ENCODE measurements around the gene USP2. TPM values are rescaled to one million over a fixed set of nuclear protein-coding genes. Genes with fewer than 3 reads are reported as not detected.

The USP2 gene
- polyA plus RNA-seq, 3 donors, result 0.36 TPM; not detected in 2

DNA sequence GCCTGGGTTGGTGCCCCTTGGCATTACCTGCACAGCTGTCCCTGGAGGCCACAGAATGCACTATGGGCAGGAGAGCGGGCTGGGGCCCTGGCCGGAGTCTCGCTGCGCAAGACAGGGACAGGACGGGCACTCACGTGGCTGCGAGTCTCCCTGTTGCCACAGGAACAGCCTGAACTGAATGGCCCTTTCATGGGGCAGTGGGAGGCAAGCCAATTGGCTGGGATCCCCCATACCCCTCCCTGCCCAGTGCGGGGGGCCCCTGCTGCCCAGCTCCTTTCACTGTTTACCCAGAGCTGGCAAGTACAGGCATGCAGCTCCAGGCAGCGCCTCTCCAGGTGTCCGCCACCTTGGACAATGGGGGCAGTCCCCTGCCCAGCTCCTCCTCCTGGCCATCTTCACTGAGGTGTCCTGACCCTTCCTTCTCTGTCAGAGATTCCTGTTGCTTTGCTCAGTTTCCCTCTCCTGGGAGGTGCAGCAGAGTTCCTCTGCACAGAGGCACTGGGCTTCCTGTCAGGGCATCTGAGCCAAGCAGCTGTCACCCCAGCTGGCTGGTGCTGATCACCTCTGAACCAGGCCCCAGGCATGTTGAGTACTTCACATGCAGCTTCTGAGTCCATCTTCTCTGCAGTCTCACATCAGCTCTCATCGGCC, 5.2 kb downstream of the USP2 start:
- Histone ChIP-seq H3K4me2 (replicated peaks; ENCODE audit: extremely low read depth, low read length, poor library complexity, severe bottlenecking) (no peak overlapping the region), H3K36me3 (replicated peaks in 1 of 2; ENCODE audit: control insufficient read depth in 1 of 2, insufficient read depth in 2 of 2, low read length in 2 of 2) (no peaks in the 10 kb centered on the region), H3K27me3 (ENCODE audit: control insufficient read depth in 2 of 2, insufficient read depth in 2 of 2, low read length in 2 of 2) (peaks cover 0 to 11% of the 10 kb centered on the region in 2 donors), H3K9ac (ENCODE audit: insufficient read depth, low read length, poor library complexity, severe bottlenecking) (no peak overlapping the region), H3K79me2 (ENCODE audit: insufficient read depth, low read length) (no peaks in the 10 kb centered on the region), H2AFZ (ENCODE audit: insufficient read depth, low read depth, low read length, poor library complexity, severe bottlenecking) (no peak overlapping the region), H3K4me3 (replicated peaks in 1 of 3; ENCODE audit: low read depth in 2 of 3, low read length in 3 of 3) (no peak overlapping the region), H3K9me3 (replicated peaks in 1 of 2; ENCODE audit: control insufficient read depth in 1 of 2, insufficient read depth in 1 of 2, low read length in 2 of 2) (no peaks in the 10 kb centered on the region), H4K20me1 (ENCODE audit: insufficient read depth, low read length) (no peaks in the 10 kb centered on the region), H3K27ac (ENCODE audit: low read depth in 1 of 2, low read length in 2 of 2) (no peak overlapping the region), H3K4me1 (ENCODE audit: control insufficient read depth in 1 of 2, insufficient read depth in 2 of 2, low read length in 2 of 2) (peaks cover 6 to 7% of the 10 kb centered on the region in 2 donors)
- whole genome bisulfite sequencing (ENCODE audit: insufficient coverage), result 95% methylated on average over 11 of the region's 11 CpGs
- Mint-ChIP-seq H3K27me3 (ENCODE audit: low read depth in 3 of 3) (peaks cover 12 to 22% (median 12%) of the 10 kb centered on the region in 3 donors), H3K36me3 (no peaks in the 10 kb centered on the region), H3K27ac (no peak overlapping the region), H3K4me1 (no peaks in the 10 kb centered on the region), H3K9me3 (peaks cover 0 to 2% (median 0%) of the 10 kb centered on the region in 7 donors), H3K4me3 (no peak overlapping the region)
- DNase-seq, result peak in 1 of 3 donors; percentile 1
- no peak for TF ChIP-seq CTCF (IDR thresholded peaks at IDR 0.05)
- intact Hi-C loops (cut with micrococcal nuclease), result no loop called here

DNA sequence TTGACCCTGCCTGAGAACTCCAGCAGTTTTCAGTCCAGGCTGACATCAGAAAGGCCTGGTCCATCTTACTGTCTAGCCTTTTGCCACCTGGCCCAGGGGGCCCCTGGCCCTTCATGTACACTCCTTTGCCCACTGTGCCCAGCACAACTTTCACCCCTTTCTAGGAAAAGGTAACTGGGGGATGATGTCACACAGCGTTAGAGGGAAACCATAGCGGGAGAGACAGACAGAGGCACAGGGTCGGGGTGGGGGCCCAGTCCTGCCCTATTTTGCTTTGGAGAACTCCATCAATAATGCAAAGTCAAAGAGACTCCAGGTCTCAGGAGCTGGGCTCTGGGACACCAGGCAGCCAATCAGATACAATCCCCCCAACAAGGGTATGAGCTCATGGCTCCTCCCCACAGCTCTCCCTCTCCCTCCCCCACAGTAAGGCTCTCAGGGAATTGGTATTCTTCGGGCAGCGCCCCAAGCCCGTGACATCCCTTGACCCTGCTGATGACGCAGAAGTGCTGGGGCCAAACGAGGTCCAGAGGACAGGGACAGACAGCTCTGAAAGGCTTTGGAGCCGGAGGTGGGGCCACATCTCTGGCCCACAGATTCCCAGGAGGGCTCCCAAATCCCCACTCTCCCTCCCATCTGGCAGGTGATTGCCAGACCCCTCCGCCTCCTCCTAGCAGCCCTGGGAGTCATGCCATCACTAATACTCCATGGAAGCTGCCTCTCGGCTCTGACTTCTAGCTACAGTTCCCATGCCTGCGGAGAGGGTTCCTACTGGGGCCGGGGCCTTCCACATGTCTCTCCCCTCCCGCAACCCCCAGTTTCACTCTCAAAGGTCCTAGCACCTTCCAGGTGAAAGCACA, 5.9 kb downstream of the USP2 start:
- Mint-ChIP-seq H3K9me3 (no peaks in the 10 kb centered on the region), H3K27ac (no peak overlapping the region), H3K27me3 (ENCODE audit: low read depth in 3 of 3) (peaks cover 5 to 15% (median 13%) of the 10 kb centered on the region in 3 donors), H3K4me1 (no peaks in the 10 kb centered on the region), H3K4me3 (no peak overlapping the region), H3K36me3 (no peaks in the 10 kb centered on the region)
- Histone ChIP-seq H3K4me1 (ENCODE audit: control insufficient read depth in 1 of 2, insufficient read depth in 2 of 2, low read length in 2 of 2) (no peaks in the 10 kb centered on the region), H3K9me3 (replicated peaks in 1 of 2; ENCODE audit: control insufficient read depth in 1 of 2, insufficient read depth in 1 of 2, low read length in 2 of 2) (no peaks in the 10 kb centered on the region), H3K4me3 (replicated peaks in 1 of 3; ENCODE audit: low read depth in 2 of 3, low read length in 3 of 3) (no peak overlapping the region), H3K36me3 (replicated peaks in 1 of 2; ENCODE audit: control insufficient read depth in 1 of 2, insufficient read depth in 2 of 2, low read length in 2 of 2) (no peaks in the 10 kb centered on the region), H3K4me2 (replicated peaks; ENCODE audit: extremely low read depth, low read length, poor library complexity, severe bottlenecking) (no peak overlapping the region), H4K20me1 (ENCODE audit: insufficient read depth, low read length) (no peaks in the 10 kb centered on the region), H3K27me3 (ENCODE audit: control insufficient read depth in 2 of 2, insufficient read depth in 2 of 2, low read length in 2 of 2) (peaks cover 0 to 4% of the 10 kb centered on the region in 2 donors), H2AFZ (ENCODE audit: insufficient read depth, low read depth, low read length, poor library complexity, severe bottlenecking) (no peak overlapping the region), H3K79me2 (ENCODE audit: insufficient read depth, low read length) (no peaks in the 10 kb centered on the region), H3K27ac (ENCODE audit: low read depth in 1 of 2, low read length in 2 of 2) (no peak overlapping the region), H3K9ac (ENCODE audit: insufficient read depth, low read length, poor library complexity, severe bottlenecking) (no peak overlapping the region)
- peak in 1 of 3 donors; percentile 2 for DNase-seq
- intact Hi-C loops (cut with micrococcal nuclease), result no loop called here
- WGBS (ENCODE audit: insufficient coverage), result 82% methylated on average over 13 of the region's 14 CpGs
- TF ChIP-seq CTCF (IDR thresholded peaks at IDR 0.05), result no peak

All from CD14-positive monocyte (primary cell).